ENCODE measurements around the gene NRXN2. TPM values are rescaled to one million over a fixed set of nuclear protein-coding genes. Genes with fewer than 3 reads are reported as not detected.
A peak's percentile ranks its signal among the peaks of the same experiment; 100 is the strongest.

The NRXN2 gene
- total RNA-seq, 4 donors from 2014 or later = 0.21 to 0.72 (median 0.64) TPM; not detected in 1

DNA sequence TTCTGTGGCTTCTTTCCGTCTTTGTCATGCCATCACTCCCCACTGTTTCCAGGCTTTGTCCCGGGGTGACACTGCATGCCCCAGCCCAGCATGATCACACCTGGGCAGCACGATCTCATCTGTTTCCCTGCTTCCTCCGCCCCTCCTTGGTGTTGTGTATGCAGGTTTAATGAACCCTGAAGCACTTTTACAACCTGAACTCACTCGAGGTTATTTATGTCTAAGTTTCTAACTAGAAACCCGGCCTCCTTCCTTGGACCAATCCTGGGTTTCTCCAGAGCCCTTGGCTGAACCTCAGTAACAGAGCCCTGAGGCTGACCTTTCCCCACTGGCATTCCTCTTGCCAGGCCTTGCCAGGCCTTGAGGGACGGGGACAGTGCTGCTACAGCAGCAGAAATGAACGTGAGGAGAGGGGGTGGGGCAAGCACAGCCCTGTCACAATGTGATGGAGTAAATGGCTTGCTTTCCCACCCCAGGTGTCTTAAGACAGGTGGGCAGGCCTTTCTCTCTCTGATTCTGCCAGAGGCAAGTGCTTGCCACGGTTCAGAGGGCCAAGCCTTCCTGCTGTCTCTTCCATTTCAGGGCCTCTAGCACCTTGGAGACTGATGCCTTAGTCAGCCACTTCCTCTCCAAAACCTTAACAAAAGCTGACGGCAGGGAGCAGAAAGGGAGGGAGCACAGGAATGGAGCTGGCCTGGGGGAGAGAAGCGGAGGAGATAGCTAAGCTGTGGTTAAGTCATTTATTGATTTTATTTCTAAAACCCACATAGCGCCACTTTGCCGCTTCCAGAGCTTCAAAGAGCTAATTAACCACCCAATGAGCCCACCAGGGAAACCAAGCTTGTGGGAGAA lies 39.9 kb upstream of the NRXN2 start:
- Histone ChIP-seq H3K4me3 (no peak overlapping the region), H3K27ac (peak overlapping the region; percentile 36), H3K27me3 (no peaks in the 10 kb centered on the region), H3K4me1 (peaks cover 46% of the 10 kb centered on the region), H3K9me3 (no peaks in the 10 kb centered on the region), H3K36me3 (peaks cover 54% of the 10 kb centered on the region)
- 40% methylated on average over 12 of the region's 13 CpGs for WGBS
- peak in 1 of 2 donors; percentile 61 for DNase-seq (ENCODE audit: low spot score in 2 of 2)
- no peak for TF ChIP-seq POLR2AphosphoS5 (IDR thresholded peaks at IDR 0.05)
- no peak for TF ChIP-seq POLR2A (IDR thresholded peaks at IDR 0.05)
- TF ChIP-seq, protein P1, sequence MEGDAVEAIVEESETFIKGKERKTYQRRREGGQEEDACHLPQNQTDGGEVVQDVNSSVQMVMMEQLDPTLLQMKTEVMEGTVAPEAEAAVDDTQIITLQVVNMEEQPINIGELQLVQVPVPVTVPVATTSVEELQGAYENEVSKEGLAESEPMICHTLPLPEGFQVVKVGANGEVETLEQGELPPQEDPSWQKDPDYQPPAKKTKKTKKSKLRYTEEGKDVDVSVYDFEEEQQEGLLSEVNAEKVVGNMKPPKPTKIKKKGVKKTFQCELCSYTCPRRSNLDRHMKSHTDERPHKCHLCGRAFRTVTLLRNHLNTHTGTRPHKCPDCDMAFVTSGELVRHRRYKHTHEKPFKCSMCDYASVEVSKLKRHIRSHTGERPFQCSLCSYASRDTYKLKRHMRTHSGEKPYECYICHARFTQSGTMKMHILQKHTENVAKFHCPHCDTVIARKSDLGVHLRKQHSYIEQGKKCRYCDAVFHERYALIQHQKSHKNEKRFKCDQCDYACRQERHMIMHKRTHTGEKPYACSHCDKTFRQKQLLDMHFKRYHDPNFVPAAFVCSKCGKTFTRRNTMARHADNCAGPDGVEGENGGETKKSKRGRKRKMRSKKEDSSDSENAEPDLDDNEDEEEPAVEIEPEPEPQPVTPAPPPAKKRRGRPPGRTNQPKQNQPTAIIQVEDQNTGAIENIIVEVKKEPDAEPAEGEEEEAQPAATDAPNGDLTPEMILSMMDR (IDR thresholded peaks at IDR 0.05) = no peak
- no peak for TF ChIP-seq EP300 (IDR thresholded peaks at IDR 0.05)

DNA sequence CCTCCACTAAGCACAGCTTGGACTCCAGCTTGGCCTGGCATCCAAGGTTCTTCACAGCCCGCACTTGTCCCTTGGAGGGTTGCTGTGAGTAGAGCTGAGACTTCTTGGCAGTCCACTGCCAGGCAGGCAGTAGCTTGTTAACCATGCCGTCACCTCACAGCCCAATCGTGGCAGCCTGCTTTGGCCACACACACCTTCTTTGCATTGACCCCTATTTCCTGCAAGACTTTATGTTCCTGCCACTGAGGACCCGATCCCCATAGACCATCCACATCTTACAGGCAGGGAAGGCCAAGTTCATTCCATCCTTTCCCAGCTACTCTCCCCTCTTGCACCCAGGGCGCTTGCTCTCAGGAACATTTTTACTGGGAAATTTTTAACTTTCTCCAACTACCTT lies 39.3 kb upstream of the NRXN2 start:
- peaks cover 48% of the 10 kb centered on the region for H3K36me3 ChIP-seq
- DNase-seq (ENCODE audit: low spot score in 2 of 2) = peak in 1 of 2 donors; percentile 64
- peak overlapping the region; percentile 36 for H3K27ac ChIP-seq
- peaks cover 44% of the 10 kb centered on the region for H3K4me1 ChIP-seq
- TF ChIP-seq EP300 (IDR thresholded peaks at IDR 0.05) (no peak), POLR2A (IDR thresholded peaks at IDR 0.05) (no peak), POLR2AphosphoS5 (IDR thresholded peaks at IDR 0.05) (no peak)
- H3K9me3 ChIP-seq = no peaks in the 10 kb centered on the region
- 39% methylated on average over 5 of the region's 5 CpGs for WGBS
- no peaks in the 10 kb centered on the region for H3K27me3 ChIP-seq
- H3K4me3 ChIP-seq = no peak overlapping the region

DNA sequence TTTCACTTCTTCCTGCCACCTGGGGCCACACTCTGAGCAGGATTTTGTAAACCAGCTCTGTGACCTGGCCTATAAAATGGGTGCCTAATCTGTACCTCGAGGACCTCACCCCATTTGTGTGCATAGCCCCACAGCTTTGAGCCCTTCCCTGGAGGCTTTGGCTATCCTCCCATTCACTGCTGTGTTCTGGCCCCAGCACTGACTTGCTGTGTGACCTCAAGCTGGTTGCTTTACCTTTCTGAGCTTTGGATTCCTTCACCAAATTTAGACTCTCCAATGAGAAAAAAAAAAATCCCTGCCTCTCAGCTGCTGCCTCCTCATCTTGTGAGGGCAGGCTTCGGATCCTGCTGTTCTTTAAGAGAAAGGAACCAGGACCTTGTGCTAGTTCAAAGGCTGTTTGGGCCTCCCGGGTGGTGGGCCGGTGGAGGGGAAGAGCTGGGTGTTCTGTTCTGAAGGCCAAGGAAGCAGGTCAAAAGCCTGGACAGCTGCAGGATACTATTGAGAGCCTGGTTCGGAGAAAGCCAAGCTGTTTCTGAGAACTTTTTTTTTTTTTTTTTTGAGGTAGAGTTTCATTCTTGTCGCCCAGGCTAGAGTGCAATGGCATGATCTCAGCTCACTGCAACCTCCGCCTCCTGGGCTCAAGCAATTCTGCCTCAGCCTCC lies 37.9 kb upstream of the NRXN2 start:
- H3K9me3 ChIP-seq = no peaks in the 10 kb centered on the region
- no peak for DNase-seq (ENCODE audit: low spot score in 2 of 2)
- H3K36me3 ChIP-seq = peaks cover 34% of the 10 kb centered on the region
- TF ChIP-seq POLR2A (IDR thresholded peaks at IDR 0.05) (no peak), EP300 (IDR thresholded peaks at IDR 0.05) (no peak)
- TF ChIP-seq, protein P1 (IDR thresholded peaks at IDR 0.05) = no peak
- H3K4me3 ChIP-seq = no peak overlapping the region
- no peak overlapping the region for H3K27ac ChIP-seq
- peaks cover 43% of the 10 kb centered on the region for H3K4me1 ChIP-seq
- H3K27me3 ChIP-seq = no peaks in the 10 kb centered on the region
- 67% methylated on average over 7 of the region's 7 CpGs for WGBS

DNA sequence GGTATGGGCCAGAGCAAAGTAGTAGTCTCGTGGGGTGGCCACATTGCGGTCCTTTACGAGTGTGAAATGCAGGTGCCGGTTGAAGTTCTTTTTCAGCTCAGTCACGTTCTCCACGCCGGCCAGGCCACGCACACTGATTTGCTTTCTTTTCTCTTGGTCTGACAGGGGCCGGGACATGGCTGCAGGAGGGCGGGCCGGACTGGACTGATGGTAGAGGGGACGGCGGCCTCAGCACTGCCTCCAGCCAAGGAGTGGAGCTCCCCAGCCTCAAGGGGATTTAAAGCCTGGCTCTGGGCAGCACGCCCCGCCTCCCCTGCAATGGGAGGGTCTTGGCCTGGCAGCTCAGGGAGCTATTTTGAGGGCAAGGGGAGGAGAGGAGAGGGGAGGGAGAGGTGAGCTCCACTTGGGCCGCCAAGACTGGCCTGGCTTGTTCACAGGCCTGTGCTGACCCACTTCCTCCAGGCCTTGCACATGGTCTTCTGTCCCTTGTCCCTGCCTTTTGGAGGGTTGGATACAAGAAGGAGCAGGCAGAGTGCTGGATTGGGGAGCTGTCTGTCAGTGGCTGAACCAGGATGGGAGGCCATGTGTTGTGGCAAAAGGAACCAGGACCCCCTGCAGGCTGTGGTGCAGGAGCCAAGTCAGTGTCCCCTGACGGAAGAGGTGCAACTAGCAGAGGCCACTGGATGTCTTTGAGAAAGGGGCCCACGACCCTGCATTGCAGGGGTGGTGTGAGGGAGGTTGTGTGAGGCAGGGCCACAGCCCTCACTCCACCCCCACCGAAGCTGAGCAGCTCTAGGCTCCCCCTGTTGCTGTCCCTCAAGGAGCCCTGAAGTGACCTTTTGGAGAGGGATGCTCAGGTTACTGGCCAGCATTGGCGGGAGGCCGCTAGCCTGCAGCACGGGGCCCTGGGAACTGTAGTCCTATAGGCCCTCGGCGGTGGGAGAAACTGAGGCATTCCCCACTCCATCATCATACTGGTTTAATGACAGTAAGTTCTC lies 37.0 kb upstream of the NRXN2 start, which contains the start of gene PYGM:
PYGM (minus strand) TSS at position 253 of the 998 bp plus-strand sequence; CDS start at position 177, 76 bp downstream.
- no peak within 1 kb of the TSS for H3K27ac ChIP-seq
- peak in 1 of 2 donors; percentile 51 for DNase-seq (ENCODE audit: low spot score in 2 of 2)
- H3K9me3 ChIP-seq = no peaks in the 10 kb centered on the region
- 64% methylated on average over 8 of the region's 24 CpGs for WGBS
- H3K4me1 ChIP-seq = peaks cover 40% of the 10 kb centered on the region
- TF ChIP-seq EP300 (IDR thresholded peaks at IDR 0.05) (no peak), POLR2A (IDR thresholded peaks at IDR 0.05) (no peak), POLR2AphosphoS5 (IDR thresholded peaks at IDR 0.05) (no peak)
- TF ChIP-seq, protein P1 (IDR thresholded peaks at IDR 0.05) = no peak
- H3K27me3 ChIP-seq = no peaks in the 10 kb centered on the region
- peaks cover 25% of the 10 kb centered on the region for H3K36me3 ChIP-seq
- peak within 1 kb of the TSS; percentile 13 for H3K4me3 ChIP-seq

DNA sequence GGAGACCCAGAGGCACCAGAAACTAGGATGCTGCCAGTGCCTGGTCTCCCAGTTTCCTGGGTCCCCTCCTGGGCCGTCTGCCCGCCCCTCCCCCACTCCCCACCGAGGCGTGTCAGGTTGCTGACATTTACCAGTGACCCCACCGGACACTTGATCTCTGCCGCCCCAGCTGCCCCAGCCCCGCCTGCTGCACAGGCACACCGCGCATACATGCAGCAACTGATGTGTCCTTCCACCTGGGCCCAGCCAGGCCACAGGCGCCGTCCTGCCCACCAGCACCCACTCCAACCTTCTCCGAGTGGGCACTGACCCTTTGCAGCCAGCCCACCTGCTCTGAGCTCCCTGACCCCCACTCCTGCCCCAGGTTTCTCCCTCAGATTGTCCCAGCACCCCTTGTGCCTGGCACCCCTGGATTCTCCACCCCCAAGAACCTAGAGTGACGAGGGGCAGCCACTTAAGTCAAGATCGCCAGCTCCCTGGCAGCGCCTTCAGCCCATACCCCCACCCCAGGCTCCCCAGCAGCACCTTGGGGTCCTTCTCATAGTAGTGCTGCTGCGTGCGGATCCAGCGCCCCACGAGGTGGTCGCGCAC lies 36.2 kb upstream of the NRXN2 start:
- no peak for TF ChIP-seq POLR2A (IDR thresholded peaks at IDR 0.05)
- TF ChIP-seq, protein P1 (IDR thresholded peaks at IDR 0.05) = no peak
- TF ChIP-seq EP300 (IDR thresholded peaks at IDR 0.05) = no peak
- TF ChIP-seq POLR2AphosphoS5 (IDR thresholded peaks at IDR 0.05) = no peak
- peaks cover 18% of the 10 kb centered on the region for H3K36me3 ChIP-seq
- H3K27me3 ChIP-seq = no peaks in the 10 kb centered on the region
- no peak overlapping the region for H3K27ac ChIP-seq
- H3K4me3 ChIP-seq = peak overlapping the region; percentile 13
- H3K4me1 ChIP-seq = peaks cover 37% of the 10 kb centered on the region
- 88% methylated on average over 8 of the region's 21 CpGs for WGBS
- no peak for DNase-seq (ENCODE audit: low spot score in 2 of 2)
- no peaks in the 10 kb centered on the region for H3K9me3 ChIP-seq
